Stimulated activated CD8-positive, alpha-beta memory T cell treated with anti-CD3 and anti-CD28 coated beads, Interleukin-15, amount 100 ng/mL, for 24 hours (primary cell): ENCODE results near the gene CFAP74.

Source experiments
- DNase-seq: peaks from one replicate; pipeline ENCODE4 v3.0.0-alpha.2; 2020; ENCODE audit warnings: low read depth

Gene CFAP74

GRCh38 chr1:1969953-1970716 is 33.5 kb downstream of the CFAP74 start:
- no peak for DNase-seq

GRCh38 chr1:1969505-1969900 is 34.1 kb downstream of the CFAP74 start:
- DNase-seq, result no peak

GRCh38 chr1:1968767-1969504 is 34.6 kb downstream of the CFAP74 start:
- no peak for DNase-seq

- no peak for DNase-seq
Observed at GRCh38 chr1:1967879-1968278, 35.7 kb downstream of the CFAP74 start.

GRCh38 chr1:1967151-1967550 is 36.4 kb downstream of the CFAP74 start:
- no peak for DNase-seq

- DNase-seq, result no peak
Observed at GRCh38 chr1:1966071-1966740, 37.4 kb downstream of the CFAP74 start.

- DNase-seq, result no peak
Observed at GRCh38 chr1:1965546-1965945, 38.0 kb downstream of the CFAP74 start.

GRCh38 chr1:1964811-1965210 is 38.8 kb downstream of the CFAP74 start:
- no peak for DNase-seq

GRCh38 chr1:1963570-1963969 is 40.0 kb downstream of the CFAP74 start:
- DNase-seq, result no peak

GRCh38 chr1:1962752-1963151 is 40.8 kb downstream of the CFAP74 start:
- no peak for DNase-seq

GRCh38 chr1:1960480-1961196 is 42.9 kb downstream of the CFAP74 start:
- DNase-seq, result no peak

GRCh38 chr1:1959840-1960479 is 43.6 kb downstream of the CFAP74 start:
- peak; percentile 38 for DNase-seq

GRCh38 chr1:1959459-1959839 is 44.1 kb downstream of the CFAP74 start:
- no peak for DNase-seq

GRCh38 chr1:1958071-1958541 is 45.5 kb downstream of the CFAP74 start:
- DNase-seq, result no peak

GRCh38 chr1:1957533-1957961 is 46.0 kb downstream of the CFAP74 start:
- DNase-seq, result no peak

- no peak for DNase-seq
Observed at GRCh38 chr1:1956586-1957532, 46.7 kb downstream of the CFAP74 start.

- no peak for DNase-seq
Observed at GRCh38 chr1:1956101-1956500, 47.5 kb downstream of the CFAP74 start.

GRCh38 chr1:1955621-1956094 is 47.9 kb downstream of the CFAP74 start:
- no peak for DNase-seq

GRCh38 chr1:1954831-1955441 is 48.6 kb downstream of the CFAP74 start:
- no peak for DNase-seq

- DNase-seq, result no peak
Observed at GRCh38 chr1:1954015-1954414, 49.6 kb downstream of the CFAP74 start.
